Right lobe of liver (tissue), 6 donors: Measurements from ENCODE around the gene NUP62CL. TPM values are rescaled to one million over a fixed set of nuclear protein-coding genes. Genes with fewer than 3 reads are reported as not detected.
"Not testable (repeated sequence)": the region's sequence is repeated elsewhere in the genome, so short reads cannot be mapped to it uniquely, and the experiment has no call there.

Source experiments
- ATAC-seq, 4 donors: fragments of 200-7000 bp; cut with Tn5 transposase; one replicate each; pipeline ENCODE4 v1.9.1; 2020; ENCODE audit warnings: mild to moderate bottlenecking in 4 of 4, moderate library complexity in 4 of 4
- DNase-seq, 3 donors: peaks; one replicate each; pipeline ENCODE4 v3.0.0-alpha.2; 2020
- H3K27ac ChIP-seq, 3 donors: fragments of 200-600 bp; one replicate each; pipeline ENCODE4 v1.8.0; 2022
- H3K27me3 ChIP-seq, 2 donors: fragments of 200-600 bp; one replicate each; pipeline ENCODE4 v1.8.0; 2022
- H3K36me3 ChIP-seq, 4 donors: fragments of 200-600 bp; sonication (generic) in 1 of 4; one replicate each; pipeline versions ENCODE4 v1.5.1 to v1.8.0; 2017 to 2022; ENCODE audit warnings: control low read depth in 1 of 4
- H3K4me1 ChIP-seq, 4 donors: fragments of 200-600 bp; sonication (generic) in 1 of 4; one replicate each; pipeline versions ENCODE4 v1.5.1 to v1.8.0; 2017 to 2022; ENCODE audit warnings: control low read depth in 1 of 4
- H3K4me3 ChIP-seq, 3 donors: fragments of 200-600 bp; one replicate each; pipeline ENCODE4 v1.8.0; 2022
- H3K9me3 ChIP-seq, 4 donors: fragments of 200-600 bp; sonication (generic) in 1 of 4; one replicate each; pipeline versions ENCODE4 v1.5.1 to v1.8.0; 2017 to 2022; ENCODE audit warnings: control low read depth in 1 of 4
- POLR2A ChIP-seq: fragments of 450-650 bp; IDR thresholded peaks from one replicate; pipeline ENCODE4 v1.6.1; 2017; ENCODE audit warnings: antibody characterized with exemption, mild to moderate bottlenecking
- WGBS: methylation state at CpG from one replicate; pipeline ENCODE4 v1.1.6; 2018; ENCODE audit warnings: low coverage, low lambda C conversion rate; ENCODE audit not compliant: insufficient coverage; ENCODE audit errors: missing lambda C conversion rate; 5-methylcytosine and 5-hydroxymethylcytosine counted together
- intact Hi-C, 2 donors: fragments of 100-400 bp; cut with DNase I; formaldehyde crosslinking; loops; one replicate each; pipeline versions ENCODE4 v1.11.2 to v1.14.1; 2022
- total RNA-seq, 6 experiments: library from RNA; depleted of rRNA in 2 of 6; stranded (reverse); fragments of >200 nt in 2 of 6; fragmentation: NEBNext Ultra II Directional in 3 of 6; extraction: Animal tissue kit (Norgen Biotek cat#: 25700) in 3 of 6; gene quantifications; one replicate each; pipeline versions ENCODE4 v1.1.0 to v1.2.4, GENCODE V29; 2016 to 2023
- TF ChIP-seq, protein P1 (sequence below), 4 donors: fragments of 200-600 bp in 3 of 4; fragments of 450-650 bp in 1 of 4; IDR thresholded peaks; one replicate each; pipeline versions ENCODE4 v1.5.1 to v1.8.0; 2016 to 2022; ENCODE audit warnings: antibody characterized with exemption in 4 of 4, mild to moderate bottlenecking in 2 of 4
- donor health status: DM: no; HTN: yes; CAD: no.
- donor health status: DM: no; HTN: no; CAD: no.
- donor health status: DM: no; HTN: no; CAD: no.
- donor health status: DM: no; HTN: yes; CAD: no.
- donor health status: DM: no; HTN: yes; CAD: no.

The NUP62CL gene
- total RNA-seq, 6 experiments from 2014 or later: 0.13 to 1.5 (median 0.31) TPM

GRCh38 chrX:107168257-107168656, 38.0 kb downstream of the NUP62CL start:
- TF ChIP-seq POLR2A: no peak
- TF ChIP-seq, protein P1, sequence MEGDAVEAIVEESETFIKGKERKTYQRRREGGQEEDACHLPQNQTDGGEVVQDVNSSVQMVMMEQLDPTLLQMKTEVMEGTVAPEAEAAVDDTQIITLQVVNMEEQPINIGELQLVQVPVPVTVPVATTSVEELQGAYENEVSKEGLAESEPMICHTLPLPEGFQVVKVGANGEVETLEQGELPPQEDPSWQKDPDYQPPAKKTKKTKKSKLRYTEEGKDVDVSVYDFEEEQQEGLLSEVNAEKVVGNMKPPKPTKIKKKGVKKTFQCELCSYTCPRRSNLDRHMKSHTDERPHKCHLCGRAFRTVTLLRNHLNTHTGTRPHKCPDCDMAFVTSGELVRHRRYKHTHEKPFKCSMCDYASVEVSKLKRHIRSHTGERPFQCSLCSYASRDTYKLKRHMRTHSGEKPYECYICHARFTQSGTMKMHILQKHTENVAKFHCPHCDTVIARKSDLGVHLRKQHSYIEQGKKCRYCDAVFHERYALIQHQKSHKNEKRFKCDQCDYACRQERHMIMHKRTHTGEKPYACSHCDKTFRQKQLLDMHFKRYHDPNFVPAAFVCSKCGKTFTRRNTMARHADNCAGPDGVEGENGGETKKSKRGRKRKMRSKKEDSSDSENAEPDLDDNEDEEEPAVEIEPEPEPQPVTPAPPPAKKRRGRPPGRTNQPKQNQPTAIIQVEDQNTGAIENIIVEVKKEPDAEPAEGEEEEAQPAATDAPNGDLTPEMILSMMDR (IDR thresholded peaks at IDR 0.05): no peak
- DNase-seq (no peak), ATAC-seq (no peak)
- Histone ChIP-seq H3K27me3 (no peaks in the 10 kb centered on the region), H3K4me1 (no peaks in the 10 kb centered on the region), H3K27ac (no peak overlapping the region), H3K9me3 (no peaks in the 10 kb centered on the region), H3K4me3 (no peak overlapping the region), H3K36me3 (no peaks in the 10 kb centered on the region)
- intact Hi-C loops: no loop called here

DNA sequence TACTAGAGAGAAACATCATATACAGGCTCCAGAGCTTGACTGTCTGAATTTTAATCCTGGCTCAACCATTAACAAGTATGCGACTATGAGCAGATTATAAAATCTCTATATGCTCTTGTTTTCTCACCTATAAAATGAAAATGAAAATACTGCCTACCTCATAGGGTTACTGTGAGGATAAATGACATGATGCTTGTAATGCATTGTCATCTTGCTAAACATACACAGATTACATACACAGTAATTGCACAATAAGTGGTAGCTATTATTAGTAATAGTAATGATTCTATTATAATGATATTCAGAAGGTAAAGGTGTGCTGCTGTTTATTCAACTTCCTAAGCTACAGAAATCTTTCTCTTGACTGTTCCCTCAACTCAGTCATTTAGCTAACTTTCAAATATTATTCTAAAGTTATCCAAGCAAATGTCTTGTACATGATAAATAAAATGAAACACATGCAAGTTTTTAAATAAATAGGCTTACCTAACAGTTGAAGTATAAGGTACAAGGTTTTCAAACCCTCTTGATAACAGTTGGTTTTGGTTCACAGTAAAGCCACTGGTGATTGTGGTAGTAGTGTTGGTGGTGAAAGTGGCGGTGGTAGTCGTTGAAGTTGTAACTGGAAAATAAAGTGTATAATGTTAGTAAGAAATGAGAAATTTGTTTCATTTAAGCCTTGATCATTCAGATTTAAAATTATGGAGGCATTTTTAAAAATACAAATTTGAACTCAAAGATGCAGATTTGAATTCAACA, 38.9 kb downstream of the NUP62CL start:
- Histone ChIP-seq H3K27ac (no peak overlapping the region), H3K36me3 (no peaks in the 10 kb centered on the region), H3K9me3 (no peaks in the 10 kb centered on the region), H3K4me3 (no peak overlapping the region), H3K27me3 (no peaks in the 10 kb centered on the region), H3K4me1 (no peaks in the 10 kb centered on the region)
- intact Hi-C loops: no loop called here
- ATAC-seq (no peak), DNase-seq (no peak)
- TF ChIP-seq, protein P1 (IDR thresholded peaks at IDR 0.05): no peak
- no peak for TF ChIP-seq POLR2A
- WGBS: 81% methylated on average over 3 of the region's 3 CpGs

GRCh38 chrX:107157618-107158017, 48.6 kb downstream of the NUP62CL start:
- 92% methylated on average over 3 of the region's 4 CpGs for WGBS
- H3K4me3 ChIP-seq: not testable (repeated sequence)

DNA sequence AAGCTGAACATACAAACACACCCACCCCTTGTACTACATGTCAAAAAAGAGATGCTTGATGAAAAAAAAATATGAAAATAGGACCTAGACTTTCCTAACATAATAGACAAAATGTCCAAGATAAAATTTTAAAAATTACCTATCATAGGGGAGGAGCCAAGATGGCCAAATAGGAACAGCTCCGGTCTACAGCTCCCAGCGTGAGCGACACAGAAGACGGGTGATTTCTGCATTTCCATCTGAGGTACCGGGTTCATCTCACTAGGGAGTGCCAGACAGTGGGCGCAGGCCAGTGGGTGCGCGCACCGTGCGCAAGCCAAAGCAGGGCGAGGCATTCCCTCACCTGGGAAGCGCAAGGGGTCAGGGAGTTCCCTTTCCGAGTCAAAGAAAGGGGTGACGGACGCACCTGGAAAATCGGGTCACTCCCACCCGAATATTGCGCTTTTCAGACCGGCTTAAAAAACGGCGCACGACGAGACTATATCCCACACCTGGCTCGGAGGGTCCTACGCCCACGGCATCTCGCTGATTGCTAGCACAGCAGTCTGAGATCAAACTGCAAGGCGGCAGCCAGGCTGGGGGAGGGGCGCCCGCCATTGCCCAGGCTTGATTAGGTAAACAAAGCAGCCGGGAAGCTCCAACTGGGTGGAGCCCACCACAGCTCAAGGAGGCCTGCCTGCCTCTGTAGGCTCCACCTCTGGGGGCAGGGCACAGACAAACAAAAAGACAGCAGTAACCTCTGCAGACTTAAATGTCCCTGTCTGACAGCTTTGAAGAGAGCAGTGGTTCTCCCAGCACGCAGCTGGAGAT, 50.4 kb downstream of the NUP62CL start:
- H3K4me1 ChIP-seq, H3K9me3 ChIP-seq, H3K27ac ChIP-seq, intact Hi-C loops, H3K27me3 ChIP-seq, DNase-seq, ATAC-seq, H3K36me3 ChIP-seq: not testable (repeated sequence)
- WGBS: 46% methylated on average over 12 of the region's 32 CpGs
- peak overlapping the region in 2 of 3 donors; percentile 5 to 41 for H3K4me3 ChIP-seq

More at GRCh38 chrX:107157618-107158017, 48.6 kb downstream of the NUP62CL start:
- intact Hi-C loops, H3K27me3 ChIP-seq, H3K4me1 ChIP-seq, H3K36me3 ChIP-seq, ATAC-seq, H3K27ac ChIP-seq, DNase-seq, H3K9me3 ChIP-seq: not testable (repeated sequence)

GRCh38 chrX:107154787-107155620, 51.2 kb downstream of the NUP62CL start:
- no peak for DNase-seq
- Histone ChIP-seq H3K4me3 (no peak overlapping the region), H3K4me1 (no peaks in the 10 kb centered on the region), H3K9me3 (no peaks in the 10 kb centered on the region), H3K36me3 (no peaks in the 10 kb centered on the region), H3K27ac (no peak overlapping the region), H3K27me3 (no peaks in the 10 kb centered on the region)
- intact Hi-C loops: no loop called here
- no peak for ATAC-seq
- 65% methylated on average over 4 of the region's 6 CpGs for WGBS
- TF ChIP-seq POLR2A: no peak
- TF ChIP-seq, protein P1 (IDR thresholded peaks at IDR 0.05): no peak
